ENCODE data around the gene LOXHD1.

DNA sequence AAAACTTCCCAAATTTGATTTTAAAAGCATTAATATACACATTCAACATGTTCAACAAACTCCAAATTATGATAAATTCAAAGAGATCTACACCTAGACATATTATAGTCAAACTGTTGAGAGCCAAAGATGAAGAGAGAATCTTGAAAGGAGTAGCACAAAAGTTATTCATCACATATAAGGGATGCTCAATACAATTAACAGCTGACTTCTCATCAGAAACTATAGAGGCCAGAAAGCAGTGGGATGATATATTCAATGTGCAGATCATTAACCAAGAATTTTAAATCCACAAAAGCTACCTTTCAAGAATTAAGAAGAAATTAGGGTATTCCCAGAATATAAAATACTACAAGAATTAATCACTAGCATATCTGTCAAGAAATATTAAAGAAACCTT lies 75.4 kb downstream of the LOXHD1 start:
- TF ChIP-seq, protein P1, sequence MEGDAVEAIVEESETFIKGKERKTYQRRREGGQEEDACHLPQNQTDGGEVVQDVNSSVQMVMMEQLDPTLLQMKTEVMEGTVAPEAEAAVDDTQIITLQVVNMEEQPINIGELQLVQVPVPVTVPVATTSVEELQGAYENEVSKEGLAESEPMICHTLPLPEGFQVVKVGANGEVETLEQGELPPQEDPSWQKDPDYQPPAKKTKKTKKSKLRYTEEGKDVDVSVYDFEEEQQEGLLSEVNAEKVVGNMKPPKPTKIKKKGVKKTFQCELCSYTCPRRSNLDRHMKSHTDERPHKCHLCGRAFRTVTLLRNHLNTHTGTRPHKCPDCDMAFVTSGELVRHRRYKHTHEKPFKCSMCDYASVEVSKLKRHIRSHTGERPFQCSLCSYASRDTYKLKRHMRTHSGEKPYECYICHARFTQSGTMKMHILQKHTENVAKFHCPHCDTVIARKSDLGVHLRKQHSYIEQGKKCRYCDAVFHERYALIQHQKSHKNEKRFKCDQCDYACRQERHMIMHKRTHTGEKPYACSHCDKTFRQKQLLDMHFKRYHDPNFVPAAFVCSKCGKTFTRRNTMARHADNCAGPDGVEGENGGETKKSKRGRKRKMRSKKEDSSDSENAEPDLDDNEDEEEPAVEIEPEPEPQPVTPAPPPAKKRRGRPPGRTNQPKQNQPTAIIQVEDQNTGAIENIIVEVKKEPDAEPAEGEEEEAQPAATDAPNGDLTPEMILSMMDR (IDR thresholded peaks at IDR 0.05), result no peak
- no peak for TF ChIP-seq POLR2A (IDR thresholded peaks at IDR 0.05)
